ENCODE results near the gene LPCAT3. TPM values are rescaled to one million over a fixed set of nuclear protein-coding genes. Genes with fewer than 3 reads are reported as not detected.

The LPCAT3 gene
- total and polyA plus RNA-seq, 2 of the 13 experiments (the other 11 are each of a cell fraction or from before 2014, with no cell fraction given) = 44.5 to 64.3 TPM

- TF ChIP-seq, protein P1, sequence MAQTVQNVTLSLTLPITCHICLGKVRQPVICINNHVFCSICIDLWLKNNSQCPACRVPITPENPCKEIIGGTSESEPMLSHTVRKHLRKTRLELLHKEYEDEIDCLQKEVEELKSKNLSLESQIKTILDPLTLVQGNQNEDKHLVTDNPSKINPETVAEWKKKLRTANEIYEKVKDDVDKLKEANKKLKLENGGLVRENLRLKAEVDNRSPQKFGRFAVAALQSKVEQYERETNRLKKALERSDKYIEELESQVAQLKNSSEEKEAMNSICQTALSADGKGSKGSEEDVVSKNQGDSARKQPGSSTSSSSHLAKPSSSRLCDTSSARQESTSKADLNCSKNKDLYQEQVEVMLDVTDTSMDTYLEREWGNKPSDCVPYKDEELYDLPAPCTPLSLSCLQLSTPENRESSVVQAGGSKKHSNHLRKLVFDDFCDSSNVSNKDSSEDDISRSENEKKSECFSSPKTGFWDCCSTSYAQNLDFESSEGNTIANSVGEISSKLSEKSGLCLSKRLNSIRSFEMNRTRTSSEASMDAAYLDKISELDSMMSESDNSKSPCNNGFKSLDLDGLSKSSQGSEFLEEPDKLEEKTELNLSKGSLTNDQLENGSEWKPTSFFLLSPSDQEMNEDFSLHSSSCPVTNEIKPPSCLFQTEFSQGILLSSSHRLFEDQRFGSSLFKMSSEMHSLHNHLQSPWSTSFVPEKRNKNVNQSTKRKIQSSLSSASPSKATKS (CRISPR knock-in tag; IDR thresholded peaks at IDR 0.05) = no peak
- TF ChIP-seq, protein P2, sequence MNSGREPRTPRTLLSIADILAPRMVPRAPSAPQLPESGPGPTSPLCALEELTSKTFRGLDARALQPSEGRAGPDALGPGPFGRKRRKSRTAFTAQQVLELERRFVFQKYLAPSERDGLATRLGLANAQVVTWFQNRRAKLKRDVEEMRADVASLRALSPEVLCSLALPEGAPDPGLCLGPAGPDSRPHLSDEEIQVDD (CRISPR knock-in tag; IDR thresholded peaks at IDR 0.05; ENCODE audit: borderline replicate concordance) = no peak
- TF ChIP-seq ZFAT (CRISPR knock-in tag; conservative IDR thresholded peaks at IDR 0.05) (no peak), ZMYM2 (CRISPR knock-in tag; IDR thresholded peaks at IDR 0.05) (no peak), NPAS2 (CRISPR knock-in tag; IDR thresholded peaks at IDR 0.05; ENCODE audit: borderline replicate concordance) (no peak), ZBTB14 (CRISPR knock-in tag; IDR thresholded peaks at IDR 0.05) (peak; percentile 100), CHCHD3 (CRISPR knock-in tag; IDR thresholded peaks at IDR 0.05) (peak; percentile 42; the same call in 1 of the 2 replicates), PITX1 (CRISPR knock-in tag; IDR thresholded peaks at IDR 0.05) (peak; percentile 54; the same call in 1 of the 2 replicates), RELA (CRISPR knock-in tag; IDR thresholded peaks at IDR 0.05) (no peak), MTF1 (CRISPR knock-in tag; IDR thresholded peaks at IDR 0.05) (no peak), ZNF556 (CRISPR knock-in tag; IDR thresholded peaks at IDR 0.05; ENCODE audit: borderline replicate concordance) (peak; percentile 72; the same call in 1 of the 2 replicates), ATF7-NPFF (CRISPR knock-in tag; IDR thresholded peaks at IDR 0.05; ENCODE audit: low read depth) (peak; percentile 88), CAMTA2 (CRISPR knock-in tag; IDR thresholded peaks at IDR 0.05; ENCODE audit: borderline replicate concordance) (no peak), ZNF678 (CRISPR knock-in tag; IDR thresholded peaks at IDR 0.05) (no peak), ESRRA (CRISPR knock-in tag; IDR thresholded peaks at IDR 0.05; ENCODE audit: low read depth) (no peak; the same call in 1 of the 2 replicates), POLR2AphosphoS2 (IDR thresholded peaks at IDR 0.05; ENCODE audit: low read depth, low read length) (no peak; the same call in 1 of the 2 replicates), SALL1 (CRISPR knock-in tag; IDR thresholded peaks at IDR 0.05) (peak; percentile 87), IKZF4 (CRISPR knock-in tag; IDR thresholded peaks at IDR 0.05; ENCODE audit: borderline replicate concordance, low read depth, not compliant biosample characterization) (no peak), NFIC (IDR thresholded peaks at IDR 0.05; ENCODE audit: low read length) (no peak)
- TF ChIP-seq, protein P3, sequence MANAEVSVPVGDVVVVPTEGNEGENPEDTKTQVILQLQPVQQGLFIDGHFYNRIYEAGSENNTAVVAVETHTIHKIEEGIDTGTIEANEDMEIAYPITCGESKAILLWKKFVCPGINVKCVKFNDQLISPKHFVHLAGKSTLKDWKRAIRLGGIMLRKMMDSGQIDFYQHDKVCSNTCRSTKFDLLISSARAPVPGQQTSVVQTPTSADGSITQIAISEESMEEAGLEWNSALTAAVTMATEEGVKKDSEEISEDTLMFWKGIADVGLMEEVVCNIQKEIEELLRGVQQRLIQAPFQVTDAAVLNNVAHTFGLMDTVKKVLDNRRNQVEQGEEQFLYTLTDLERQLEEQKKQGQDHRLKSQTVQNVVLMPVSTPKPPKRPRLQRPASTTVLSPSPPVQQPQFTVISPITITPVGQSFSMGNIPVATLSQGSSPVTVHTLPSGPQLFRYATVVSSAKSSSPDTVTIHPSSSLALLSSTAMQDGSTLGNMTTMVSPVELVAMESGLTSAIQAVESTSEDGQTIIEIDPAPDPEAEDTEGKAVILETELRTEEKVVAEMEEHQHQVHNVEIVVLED (CRISPR knock-in tag; IDR thresholded peaks at IDR 0.05; ENCODE audit: borderline replicate concordance) = peak; percentile 98
- TF ChIP-seq, protein P4, sequence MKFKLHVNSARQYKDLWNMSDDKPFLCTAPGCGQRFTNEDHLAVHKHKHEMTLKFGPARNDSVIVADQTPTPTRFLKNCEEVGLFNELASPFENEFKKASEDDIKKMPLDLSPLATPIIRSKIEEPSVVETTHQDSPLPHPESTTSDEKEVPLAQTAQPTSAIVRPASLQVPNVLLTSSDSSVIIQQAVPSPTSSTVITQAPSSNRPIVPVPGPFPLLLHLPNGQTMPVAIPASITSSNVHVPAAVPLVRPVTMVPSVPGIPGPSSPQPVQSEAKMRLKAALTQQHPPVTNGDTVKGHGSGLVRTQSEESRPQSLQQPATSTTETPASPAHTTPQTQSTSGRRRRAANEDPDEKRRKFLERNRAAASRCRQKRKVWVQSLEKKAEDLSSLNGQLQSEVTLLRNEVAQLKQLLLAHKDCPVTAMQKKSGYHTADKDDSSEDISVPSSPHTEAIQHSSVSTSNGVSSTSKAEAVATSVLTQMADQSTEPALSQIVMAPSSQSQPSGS (CRISPR knock-in tag; IDR thresholded peaks at IDR 0.05) = peak; percentile 92
- TF ChIP-seq, protein P5, sequence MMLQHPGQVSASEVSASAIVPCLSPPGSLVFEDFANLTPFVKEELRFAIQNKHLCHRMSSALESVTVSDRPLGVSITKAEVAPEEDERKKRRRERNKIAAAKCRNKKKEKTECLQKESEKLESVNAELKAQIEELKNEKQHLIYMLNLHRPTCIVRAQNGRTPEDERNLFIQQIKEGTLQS (CRISPR knock-in tag; IDR thresholded peaks at IDR 0.05) = no peak; the same call in none of the 2 replicates
Measured at GRCh38 chr12:6937481-6938352, 80.6 kb downstream of the LPCAT3 start (continued).

Data from HepG2 (cell line).